Left hindlimb (tissue), 1 donor: ENCODE results near the gene ADARB2.

Source experiments
- DNase-seq: peaks from one replicate; pipeline ENCODE4 v3.0.0-alpha.2; 2018

ADARB2 gene

GRCh38 chr10:1132584-1132983, 604.7 kb downstream of the ADARB2 start:
- no peak for DNase-seq

- no peak for DNase-seq
These were observed 606.1 kb downstream of the ADARB2 start for GRCh38 chr10:1130995-1131790.

GRCh38 chr10:1130226-1130625, 607.1 kb downstream of the ADARB2 start:
- no peak for DNase-seq

- no peak for DNase-seq
These were observed 608.7 kb downstream of the ADARB2 start for GRCh38 chr10:1128649-1129048.

GRCh38 chr10:1128115-1128514, 609.2 kb downstream of the ADARB2 start:
- DNase-seq: no peak

- no peak for DNase-seq
These were observed 609.7 kb downstream of the ADARB2 start for GRCh38 chr10:1127629-1128028.
